Measurements from ENCODE around the gene IMP4.

The IMP4 gene

DNA sequence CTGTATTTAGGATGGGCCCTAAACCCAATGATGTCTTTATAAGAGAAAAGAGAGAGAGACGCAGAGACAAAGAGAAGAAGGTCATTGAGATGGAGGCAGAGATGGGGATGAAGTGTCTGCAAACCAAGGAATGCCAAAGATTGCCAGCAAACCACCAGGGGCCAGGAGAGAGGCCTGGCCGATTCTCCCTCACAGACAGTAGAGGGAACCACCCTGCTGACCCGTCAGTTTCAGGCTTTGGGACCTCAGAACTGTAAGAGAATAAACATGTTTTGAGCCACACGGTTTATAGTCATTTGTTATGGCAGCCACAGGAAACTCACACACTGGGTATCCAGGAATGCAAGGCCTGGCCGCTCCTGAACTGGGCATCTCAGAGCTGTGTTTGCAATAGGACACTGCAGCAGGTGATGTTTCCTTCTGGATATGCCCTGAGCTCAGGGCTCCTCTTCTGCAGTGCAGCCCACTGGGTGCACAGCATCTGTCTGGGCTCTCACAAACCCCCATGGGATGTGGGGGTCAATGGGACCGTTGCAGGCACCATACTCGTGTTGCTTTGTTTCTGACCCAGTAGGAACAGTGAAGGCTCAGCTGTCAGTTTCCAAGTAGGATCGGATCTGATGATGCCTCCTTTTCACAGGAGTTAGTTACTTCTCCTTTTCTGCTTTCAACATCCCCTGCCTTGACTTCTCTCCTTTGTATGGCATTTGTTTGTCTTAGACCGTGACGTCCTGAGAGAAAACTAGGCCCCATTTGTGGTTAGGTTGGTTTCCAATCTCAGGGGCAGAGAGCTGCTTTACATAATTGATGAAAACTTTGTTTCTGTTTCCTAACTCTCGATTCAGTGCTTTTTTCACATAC, 34.0 kb downstream of the IMP4 start:
- peak; percentile 19 for TF ChIP-seq CTCF (IDR thresholded peaks at IDR 0.05; ENCODE audit: insufficient read depth, low read depth, low read length, missing control alignments)
- H3K4me3 ChIP-seq (ENCODE audit: low read depth, low read length) = peak overlapping the region; percentile 27
- peak; percentile 88 for DNase-seq (ENCODE audit: low read depth)

DNA sequence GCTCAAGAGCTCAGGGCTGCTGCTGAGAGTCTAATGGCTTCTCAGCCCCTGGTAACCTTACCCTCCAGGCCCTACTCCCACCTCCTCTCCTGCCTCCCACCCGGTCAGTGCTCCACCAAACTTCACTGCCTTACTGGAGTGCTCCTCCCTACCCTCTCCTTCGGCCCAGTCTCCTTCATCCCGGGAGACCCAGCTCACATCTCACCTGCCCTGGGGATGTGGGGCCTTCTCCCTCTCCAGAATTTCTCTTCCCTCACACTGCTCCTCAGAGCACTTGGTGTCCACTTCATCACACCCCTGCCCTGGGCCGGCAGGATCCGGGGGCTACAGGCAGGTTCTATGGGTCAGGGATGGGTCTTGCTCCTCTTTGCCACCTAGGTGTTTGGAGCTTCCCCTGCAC, 34.8 kb downstream of the IMP4 start:
- DNase-seq (ENCODE audit: low read depth) = no peak
- H3K4me3 ChIP-seq (ENCODE audit: low read depth, low read length) = peak overlapping the region; percentile 27
- TF ChIP-seq CTCF (IDR thresholded peaks at IDR 0.05; ENCODE audit: insufficient read depth, low read depth, low read length, missing control alignments) = no peak

- no peak overlapping the region for H3K4me3 ChIP-seq (ENCODE audit: low read depth, low read length)
- DNase-seq (ENCODE audit: low read depth) = no peak
- no peak for TF ChIP-seq CTCF (IDR thresholded peaks at IDR 0.05; ENCODE audit: insufficient read depth, low read depth, low read length, missing control alignments)
Observed at GRCh38 chr2:130378206-130378897, 35.7 kb downstream of the IMP4 start.

GRCh38 chr2:130378898-130379214, 36.2 kb downstream of the IMP4 start:
- no peak overlapping the region for H3K4me3 ChIP-seq (ENCODE audit: low read depth, low read length)
- no peak for DNase-seq (ENCODE audit: low read depth)
- no peak for TF ChIP-seq CTCF (IDR thresholded peaks at IDR 0.05; ENCODE audit: insufficient read depth, low read depth, low read length, missing control alignments)

DNA sequence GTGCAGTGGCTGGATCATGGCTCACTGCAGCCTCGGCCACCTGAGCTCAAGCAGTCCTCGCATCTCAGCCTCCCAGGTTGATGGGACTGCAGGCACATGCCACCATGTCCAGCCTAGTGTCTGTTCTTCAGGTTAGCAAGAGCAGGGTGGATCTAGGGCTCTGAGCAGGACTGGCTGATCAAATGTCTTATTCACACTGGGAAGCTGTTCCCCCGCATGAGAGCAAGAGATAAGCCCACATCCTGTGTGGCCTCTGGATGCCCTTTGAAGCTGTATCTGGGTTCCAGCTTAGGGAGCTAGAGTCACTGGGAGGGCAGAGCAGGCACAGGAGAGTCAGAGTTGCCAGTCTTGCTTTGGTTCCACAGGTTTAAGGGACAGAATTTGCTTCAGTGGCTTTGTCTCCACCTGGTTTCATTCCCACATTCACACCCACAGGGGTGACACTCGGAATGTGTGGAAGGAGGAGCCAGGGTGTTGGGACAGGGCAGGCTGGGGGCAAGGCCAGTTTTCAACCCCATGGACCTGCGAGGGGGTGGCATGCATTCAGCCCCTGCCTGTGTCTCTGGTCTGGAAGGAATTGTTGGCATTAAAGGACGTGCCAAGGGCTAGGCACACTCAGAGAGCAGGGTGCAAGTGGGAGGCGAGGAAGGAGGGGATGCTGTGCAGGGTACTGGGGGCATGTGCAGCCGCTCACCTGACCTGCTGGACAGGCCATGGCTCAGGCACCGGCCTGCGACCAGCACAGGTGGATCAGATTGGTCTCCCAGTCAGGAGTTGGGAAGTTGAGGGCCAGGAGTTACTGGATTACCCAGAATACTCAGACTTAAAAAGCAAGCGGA, 37.6 kb downstream of the IMP4 start:
- TF ChIP-seq CTCF (IDR thresholded peaks at IDR 0.05; ENCODE audit: insufficient read depth, low read depth, low read length, missing control alignments) = no peak
- H3K4me3 ChIP-seq (ENCODE audit: low read depth, low read length) = no peak overlapping the region
- no peak for DNase-seq (ENCODE audit: low read depth)

DNA sequence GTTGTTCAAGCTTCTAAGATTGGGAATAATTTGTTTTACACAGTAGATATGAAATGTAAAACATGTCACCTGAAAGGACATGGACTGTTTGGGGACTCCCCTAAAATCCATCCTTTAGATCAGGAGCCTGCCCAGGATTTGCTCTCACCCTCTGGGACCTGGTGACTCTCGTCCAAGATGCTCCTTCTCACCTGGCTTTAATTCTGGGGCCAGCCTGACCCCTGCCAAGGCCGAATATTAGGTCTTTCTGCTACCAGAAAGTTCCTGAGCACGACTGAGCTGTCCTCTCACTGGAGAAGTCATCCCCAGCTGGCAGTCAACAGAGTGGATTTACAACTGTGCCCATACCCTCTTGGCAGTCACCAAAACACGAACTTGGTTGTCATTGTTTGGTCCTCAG, 38.4 kb downstream of the IMP4 start:
- H3K4me3 ChIP-seq (ENCODE audit: low read depth, low read length) = no peak overlapping the region
- no peak for TF ChIP-seq CTCF (IDR thresholded peaks at IDR 0.05; ENCODE audit: insufficient read depth, low read depth, low read length, missing control alignments)
- no peak for DNase-seq (ENCODE audit: low read depth)
